AG04450 (cell line): Measurements from ENCODE around the gene GLT1D1. TPM values are rescaled to one million over a fixed set of nuclear protein-coding genes. Genes with fewer than 3 reads are reported as not detected.

Experiments
- CTCF ChIA-PET: fragments of 300-600, 350-600 bp; formaldehyde crosslinking; extraction: SDS; loops from one replicate; lab custom pipeline; 2022; ENCODE audit warnings: antibody characterized with exemption, inconsistent platforms; lab: Charles Lee
- POLR2A ChIA-PET: fragments of 350-600 bp; formaldehyde crosslinking; extraction: SDS; loops from one replicate; lab custom pipeline; 2021; ENCODE audit warnings: antibody characterized with exemption, inconsistent platforms; lab: Yijun Ruan, JAX
- DNase-seq: peaks from one replicate; pipeline ENCODE4 v3.0.0-alpha.2; 2011; ENCODE audit warnings: low read depth, low spot score
- H3K27ac ChIP-seq: one replicate; pipeline ENCODE4 v1.5.1; 2012; ENCODE audit warnings: low read depth, low read length, control low read depth
- H3K27me3 ChIP-seq: one replicate; pipeline ENCODE4 v1.6.0; 2012; ENCODE audit warnings: low read length; ENCODE audit not compliant: control insufficient read depth, insufficient read depth
- H3K4me3 ChIP-seq: 2 replicates; pipeline ENCODE4 v1.5.1; 2011; ENCODE audit warnings: mild to moderate bottlenecking, low read depth, low read length, control low read depth
- H3K9me3 ChIP-seq: 2 replicates; pipeline ENCODE4 v1.5.1; 2012; ENCODE audit warnings: low read length; ENCODE audit not compliant: control insufficient read depth, insufficient read depth
- polyA plus RNA-seq: library from polyadenylated mRNA; depleted of rRNA; stranded (reverse); fragments of >200 nt; gene quantifications from 2 replicates; pipeline ENCODE4 v1.2.3, GENCODE V29; 2011
- TF ChIP-seq, protein P1 (sequence below): IDR thresholded peaks from 2 replicates; pipeline ENCODE4 v1.5.1; 2011; ENCODE audit warnings: low read depth, low read length, control low read depth, inconsistent platforms

The GLT1D1 gene
- polyA plus RNA-seq, 1 experiment, result not detected

DNA sequence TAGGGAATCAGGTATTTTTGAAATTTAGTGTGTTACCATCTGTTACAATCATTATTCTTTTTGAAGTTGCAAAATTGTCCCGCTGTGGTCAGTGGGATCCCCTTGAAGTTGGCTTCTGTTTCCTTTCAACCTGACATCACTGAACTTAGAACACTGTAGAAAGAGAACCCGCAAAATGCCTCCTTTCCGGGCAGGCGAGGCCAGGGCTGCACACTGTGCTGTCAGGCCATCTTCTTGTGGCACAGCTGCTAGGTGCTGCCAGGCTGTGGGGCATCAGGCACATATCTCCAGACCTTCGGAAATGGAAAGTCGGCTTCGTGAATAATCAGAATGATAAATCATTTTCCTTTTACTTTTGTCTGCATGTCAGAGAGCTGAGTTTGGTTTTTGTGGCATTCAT, 103.5 kb downstream of the GLT1D1 start:
- TF ChIP-seq, protein P1, sequence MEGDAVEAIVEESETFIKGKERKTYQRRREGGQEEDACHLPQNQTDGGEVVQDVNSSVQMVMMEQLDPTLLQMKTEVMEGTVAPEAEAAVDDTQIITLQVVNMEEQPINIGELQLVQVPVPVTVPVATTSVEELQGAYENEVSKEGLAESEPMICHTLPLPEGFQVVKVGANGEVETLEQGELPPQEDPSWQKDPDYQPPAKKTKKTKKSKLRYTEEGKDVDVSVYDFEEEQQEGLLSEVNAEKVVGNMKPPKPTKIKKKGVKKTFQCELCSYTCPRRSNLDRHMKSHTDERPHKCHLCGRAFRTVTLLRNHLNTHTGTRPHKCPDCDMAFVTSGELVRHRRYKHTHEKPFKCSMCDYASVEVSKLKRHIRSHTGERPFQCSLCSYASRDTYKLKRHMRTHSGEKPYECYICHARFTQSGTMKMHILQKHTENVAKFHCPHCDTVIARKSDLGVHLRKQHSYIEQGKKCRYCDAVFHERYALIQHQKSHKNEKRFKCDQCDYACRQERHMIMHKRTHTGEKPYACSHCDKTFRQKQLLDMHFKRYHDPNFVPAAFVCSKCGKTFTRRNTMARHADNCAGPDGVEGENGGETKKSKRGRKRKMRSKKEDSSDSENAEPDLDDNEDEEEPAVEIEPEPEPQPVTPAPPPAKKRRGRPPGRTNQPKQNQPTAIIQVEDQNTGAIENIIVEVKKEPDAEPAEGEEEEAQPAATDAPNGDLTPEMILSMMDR, result no peak
- Histone ChIP-seq H3K27ac (no peak overlapping the region), H3K4me3 (no peak overlapping the region), H3K9me3 (peaks cover 53% of the 10 kb centered on the region), H3K27me3 (no peaks in the 10 kb centered on the region)
- ChIA-PET CTCF (interaction anchor here (1.0 kb wide), 1 partner anchor 53 kb away, joined by 6 read pairs; no protein-coding TSS in a partner anchor), POLR2A (no interaction called here)
- DNase-seq, result no peak

DNA sequence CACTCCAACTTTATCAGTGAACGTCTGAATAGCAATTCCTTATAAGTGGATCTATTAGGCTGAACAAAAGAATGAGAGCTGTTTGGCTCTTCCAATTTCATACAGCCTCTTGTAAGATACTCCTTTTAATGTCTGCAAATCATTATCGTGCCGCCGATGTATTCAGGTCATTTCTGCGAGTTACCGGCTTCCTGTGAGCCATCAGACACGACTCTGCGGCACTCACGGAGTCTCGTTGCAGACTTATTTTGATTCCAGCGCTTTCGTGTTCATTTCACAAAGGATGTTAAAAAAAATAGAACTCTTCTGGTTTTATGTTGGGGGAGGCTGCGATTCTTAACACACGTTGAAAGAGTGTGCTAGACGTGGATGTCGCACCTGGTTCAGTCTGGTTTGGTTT, 106.6 kb downstream of the GLT1D1 start:
- Histone ChIP-seq H3K4me3 (no peak overlapping the region), H3K27me3 (no peaks in the 10 kb centered on the region), H3K27ac (no peak overlapping the region), H3K9me3 (peaks cover 67% of the 10 kb centered on the region)
- TF ChIP-seq, protein P1, result no peak
- no peak for DNase-seq
- ChIA-PET CTCF (no interaction called here), POLR2A (no interaction called here)

DNA sequence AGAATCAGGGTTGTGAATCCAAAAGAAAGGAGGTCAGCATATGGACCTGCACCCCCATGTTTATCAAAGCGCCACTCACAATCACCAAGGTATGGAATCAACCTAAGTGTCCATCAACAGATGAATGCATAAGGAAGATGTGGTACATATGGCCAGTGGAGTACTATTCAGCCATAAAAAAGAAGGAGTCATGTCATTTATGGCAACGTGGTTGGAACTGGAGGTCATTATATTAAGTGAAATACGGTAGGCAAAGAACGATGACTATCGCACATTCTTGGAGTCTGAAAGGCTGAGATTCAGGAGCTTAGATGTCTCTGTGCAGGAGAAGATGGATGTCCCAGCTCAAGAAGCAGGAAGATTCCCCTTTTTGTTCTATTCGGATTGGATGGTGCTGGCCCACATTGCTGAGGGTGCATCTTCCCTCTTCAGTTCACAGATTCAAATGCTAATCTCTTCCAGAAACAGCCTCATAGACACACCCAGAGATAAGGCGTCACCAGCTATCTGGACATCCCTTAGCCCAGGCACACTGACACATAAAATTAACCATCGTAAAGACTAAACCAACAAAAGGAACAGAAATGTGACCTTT, 108.1 kb downstream of the GLT1D1 start:
- Histone ChIP-seq H3K27me3 (no peaks in the 10 kb centered on the region), H3K4me3 (no peak overlapping the region), H3K27ac (no peak overlapping the region), H3K9me3 (peaks cover 75% of the 10 kb centered on the region)
- CTCF ChIA-PET, result no interaction called here
- TF ChIP-seq, protein P1, result no peak
- POLR2A ChIA-PET, result no interaction called here
- no peak for DNase-seq

DNA sequence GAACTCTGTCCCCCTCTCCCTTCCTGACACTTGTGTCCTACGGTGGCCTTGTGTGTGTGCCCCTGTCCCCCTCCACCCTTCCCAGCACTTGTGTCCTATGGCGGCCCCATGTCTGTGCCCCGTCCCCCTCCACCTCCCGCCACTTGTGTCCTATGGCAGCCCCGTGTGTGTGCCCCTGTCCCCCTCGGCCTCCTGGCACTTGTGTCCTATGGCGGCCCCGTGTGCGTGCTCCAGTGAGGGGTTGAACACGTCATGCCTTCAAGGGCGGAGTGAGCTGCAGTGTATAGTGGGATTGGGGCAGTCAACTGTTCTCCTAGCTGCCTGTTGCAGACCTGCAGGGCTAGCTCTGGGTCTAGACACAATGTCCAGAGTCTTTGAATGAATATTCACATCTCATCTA, 108.7 kb downstream of the GLT1D1 start:
- H3K27ac ChIP-seq, result no peak overlapping the region
- peaks cover 72% of the 10 kb centered on the region for H3K9me3 ChIP-seq
- no peak overlapping the region for H3K4me3 ChIP-seq
- H3K27me3 ChIP-seq, result no peaks in the 10 kb centered on the region
- POLR2A ChIA-PET, result no interaction called here
- CTCF ChIA-PET, result no interaction called here
- TF ChIP-seq, protein P1, result no peak
- no peak for DNase-seq

DNA sequence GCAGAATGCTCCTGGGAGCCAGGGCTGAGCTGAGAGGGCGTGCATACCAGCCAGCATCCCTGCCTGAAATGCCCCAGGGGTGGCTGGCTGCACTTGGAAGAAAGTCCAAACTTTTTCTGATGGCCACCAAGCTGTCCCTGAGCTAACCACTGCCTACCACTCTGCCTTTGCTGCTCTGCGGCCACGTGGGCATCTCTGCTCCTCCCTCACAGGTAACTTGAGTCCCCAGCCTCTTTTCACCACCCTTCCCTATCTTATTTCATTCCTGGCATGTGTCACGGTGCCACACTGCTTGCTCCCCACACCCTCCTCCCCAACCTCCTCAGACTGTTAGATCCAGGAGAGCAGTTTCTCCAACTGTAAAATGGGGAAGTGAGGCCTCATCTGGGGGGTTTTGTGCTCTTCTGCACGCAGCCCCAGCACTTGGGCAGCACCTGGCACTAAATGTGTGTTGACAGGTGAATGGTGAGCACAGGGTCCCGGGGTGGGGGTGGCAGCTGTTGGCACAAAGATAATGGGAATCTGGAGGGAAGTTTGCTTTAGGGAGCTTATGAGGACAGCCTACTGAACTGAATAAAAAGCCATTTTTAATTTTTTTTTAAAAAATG, 113.0 kb downstream of the GLT1D1 start:
- TF ChIP-seq, protein P1, result no peak
- POLR2A ChIA-PET, result no interaction called here
- CTCF ChIA-PET, result no interaction called here
- H3K9me3 ChIP-seq, result peaks cover 82% of the 10 kb centered on the region
- H3K27ac ChIP-seq, result no peak overlapping the region
- H3K27me3 ChIP-seq, result no peaks in the 10 kb centered on the region
- no peak for DNase-seq
- no peak overlapping the region for H3K4me3 ChIP-seq
